GM19328 (cell line): ENCODE measurements around the gene MIPOL1.
"Not testable (repeated sequence)": the region's sequence is repeated elsewhere in the genome, so short reads cannot be mapped to it uniquely, and the experiment has no call there.

Source experiments
- ATAC-seq: cut with Tn5 transposase; IDR thresholded peaks from one replicate; pipeline ENCODE4 v1.9.1; 2021; ENCODE audit warnings: mild to moderate bottlenecking, moderate library complexity; ENCODE audit not compliant: unreplicated experiment

Gene MIPOL1

DNA sequence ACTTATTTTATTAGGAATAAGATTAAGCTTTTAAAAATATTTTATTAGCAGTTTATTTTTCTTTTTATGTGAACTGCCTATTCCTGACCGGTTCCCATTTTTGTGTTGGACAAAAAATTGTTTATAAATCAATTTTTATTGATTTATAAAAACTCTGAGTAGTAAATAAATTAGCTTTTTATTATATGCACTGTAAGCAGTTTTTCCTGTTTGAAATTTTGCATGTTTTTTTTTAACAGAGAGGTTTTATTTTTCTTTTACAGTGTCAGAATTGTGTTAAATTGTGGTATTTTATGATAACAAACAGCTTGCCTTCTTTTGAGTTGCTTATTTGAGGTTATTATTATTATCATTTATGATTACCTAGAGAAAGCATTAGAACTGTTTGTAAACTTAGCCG, 329.3 kb downstream of the MIPOL1 start:
- no peak for ATAC-seq

DNA sequence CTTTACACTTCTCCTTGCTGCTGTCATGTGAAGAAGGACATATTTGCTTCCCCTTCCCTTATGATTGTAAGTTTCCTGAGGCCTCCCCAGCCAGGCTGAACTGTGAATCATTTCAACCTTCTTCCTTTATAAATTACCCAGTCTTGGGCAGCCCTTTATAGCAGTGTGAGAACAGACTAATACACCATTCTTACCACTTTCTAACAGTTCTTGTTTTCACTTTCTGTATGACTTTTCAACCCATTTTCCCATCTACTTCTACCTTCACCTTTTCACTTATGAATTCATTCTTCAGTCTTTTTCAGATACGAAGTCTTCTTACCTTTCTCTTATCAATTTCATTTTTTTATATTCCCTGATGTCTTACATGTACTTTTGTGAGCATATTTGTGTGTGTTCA, 342.3 kb downstream of the MIPOL1 start:
- ATAC-seq: no peak

DNA sequence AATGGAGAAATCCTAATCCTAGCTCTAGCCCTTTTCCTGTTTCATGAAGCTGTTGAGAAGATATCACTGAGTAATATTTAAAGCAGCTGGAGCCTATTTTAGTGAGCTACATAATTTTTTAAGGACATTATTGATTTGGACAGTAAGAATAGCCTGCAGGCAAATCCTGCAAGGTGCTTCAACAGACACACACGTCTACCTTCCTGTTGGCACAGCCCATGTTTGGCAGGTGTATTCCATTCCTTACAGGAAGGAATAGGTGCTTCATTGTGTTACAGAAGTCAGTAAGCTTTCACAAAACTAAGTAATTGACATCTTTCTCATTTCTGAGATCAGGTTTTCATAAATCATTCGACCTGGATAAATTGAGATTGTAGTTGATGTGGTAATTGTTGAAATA, 346.7 kb downstream of the MIPOL1 start:
- ATAC-seq: no peak

DNA sequence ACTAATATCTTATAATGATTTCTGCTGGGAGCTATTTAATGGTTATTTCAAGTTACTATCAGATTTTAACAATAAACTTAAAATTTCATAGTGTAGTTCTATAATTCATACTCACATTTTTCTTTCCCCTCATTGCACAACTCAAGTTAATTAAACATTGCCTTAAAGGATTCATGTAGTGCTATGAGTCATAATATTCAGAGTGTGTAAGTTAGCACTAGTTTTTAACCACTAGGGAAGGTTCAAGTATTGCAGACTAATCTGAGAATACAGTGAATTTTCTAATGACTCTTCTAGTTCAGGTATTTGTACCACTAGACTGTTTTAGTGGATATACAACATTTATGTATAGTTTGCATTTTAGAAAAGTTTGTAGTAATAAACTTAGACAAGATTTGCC, 347.4 kb downstream of the MIPOL1 start:
- no peak for ATAC-seq

DNA sequence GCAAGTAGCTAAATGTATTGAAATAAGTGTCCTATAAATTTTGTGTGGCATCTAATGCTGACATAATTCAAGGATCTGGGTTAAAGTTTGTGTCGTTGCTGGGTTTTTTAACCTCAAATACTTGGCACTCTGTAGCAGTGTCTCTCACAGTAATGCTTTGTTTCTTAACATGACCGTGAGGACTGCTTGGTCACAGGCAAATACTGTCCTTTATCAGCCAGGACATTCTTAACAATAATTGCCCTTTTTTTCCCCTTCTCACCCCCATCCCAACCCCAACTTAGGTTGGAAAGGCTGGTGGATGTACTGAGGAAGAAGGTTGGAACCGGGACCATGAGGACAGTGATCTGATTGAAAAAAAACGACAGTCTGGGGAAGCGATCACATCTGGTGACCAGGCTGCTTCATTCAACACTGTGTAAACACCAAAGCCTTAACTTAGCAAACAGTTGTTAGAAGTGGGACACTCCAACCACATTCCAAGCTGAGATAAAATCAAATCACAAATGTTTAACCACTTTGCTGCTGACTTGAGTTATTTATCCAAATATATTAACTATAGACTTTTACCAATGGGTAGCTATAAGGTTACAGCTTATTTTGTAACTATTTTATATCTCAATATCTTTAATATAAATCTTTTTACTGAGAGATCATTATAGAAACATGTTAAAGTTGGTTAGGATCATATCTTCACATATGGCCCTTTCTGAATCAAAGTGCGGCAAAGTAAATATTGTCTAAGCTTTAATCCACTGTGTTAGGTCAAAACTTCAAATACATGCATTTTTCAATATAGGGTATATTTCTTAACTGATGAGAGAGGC, 349.1 kb downstream of the MIPOL1 start:
- ATAC-seq: no peak

- no peak for ATAC-seq
Measured at GRCh38 chr14:37550511-37550910, 352.8 kb downstream of the MIPOL1 start.

GRCh38 chr14:37551119-37551518, 353.4 kb downstream of the MIPOL1 start:
- ATAC-seq: no peak

- no peak for ATAC-seq
Measured at GRCh38 chr14:37553935-37554550, 356.3 kb downstream of the MIPOL1 start.

DNA sequence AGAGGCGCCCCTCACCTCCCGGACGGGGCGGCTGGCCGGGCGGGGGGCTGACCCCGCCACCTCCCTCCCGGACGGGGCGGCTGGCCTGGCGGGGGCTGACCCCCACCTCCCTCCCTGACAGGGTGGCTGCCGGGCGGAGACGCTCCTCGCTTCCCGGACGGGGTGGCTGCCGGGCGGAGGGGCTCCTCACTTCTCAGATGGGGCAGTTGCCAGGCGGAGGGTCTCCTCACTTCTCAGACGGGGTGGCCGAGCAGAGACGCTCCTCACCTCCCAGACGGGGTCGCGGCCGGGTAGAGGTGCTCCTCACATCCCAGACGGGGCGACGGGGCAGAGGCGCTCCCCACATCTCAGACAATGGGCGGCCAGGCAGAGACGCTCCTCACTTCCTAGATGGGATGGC, 357.9 kb downstream of the MIPOL1 start:
- not testable (repeated sequence) for ATAC-seq

- ATAC-seq: no peak
Measured at GRCh38 chr14:37558740-37559139, 361.0 kb downstream of the MIPOL1 start.

- ATAC-seq: no peak
Measured at GRCh38 chr14:37559386-37559785, 361.6 kb downstream of the MIPOL1 start.

- no peak for ATAC-seq
Measured at GRCh38 chr14:37563189-37563588, 365.5 kb downstream of the MIPOL1 start.

DNA sequence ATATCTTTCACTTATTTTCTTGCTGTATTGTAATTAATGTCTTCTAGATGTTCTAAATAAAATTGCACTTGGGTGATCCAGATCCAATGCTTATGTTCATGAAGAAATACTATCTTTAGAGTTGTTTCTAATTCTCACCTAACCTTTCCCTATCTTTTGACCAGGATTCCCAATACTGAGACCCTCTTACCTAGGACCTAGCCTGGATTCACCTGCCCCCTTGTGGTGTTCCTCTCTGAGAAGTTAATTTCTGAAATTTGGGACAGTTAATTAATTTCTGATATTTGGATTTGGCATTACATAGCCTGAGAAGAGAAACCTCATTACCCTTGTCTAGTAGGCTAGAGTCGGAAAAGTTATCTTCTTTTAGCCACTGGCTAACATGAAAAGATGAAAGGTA, 367.8 kb downstream of the MIPOL1 start:
- no peak for ATAC-seq

GRCh38 chr14:37566811-37567371, 369.2 kb downstream of the MIPOL1 start:
- no peak for ATAC-seq

DNA sequence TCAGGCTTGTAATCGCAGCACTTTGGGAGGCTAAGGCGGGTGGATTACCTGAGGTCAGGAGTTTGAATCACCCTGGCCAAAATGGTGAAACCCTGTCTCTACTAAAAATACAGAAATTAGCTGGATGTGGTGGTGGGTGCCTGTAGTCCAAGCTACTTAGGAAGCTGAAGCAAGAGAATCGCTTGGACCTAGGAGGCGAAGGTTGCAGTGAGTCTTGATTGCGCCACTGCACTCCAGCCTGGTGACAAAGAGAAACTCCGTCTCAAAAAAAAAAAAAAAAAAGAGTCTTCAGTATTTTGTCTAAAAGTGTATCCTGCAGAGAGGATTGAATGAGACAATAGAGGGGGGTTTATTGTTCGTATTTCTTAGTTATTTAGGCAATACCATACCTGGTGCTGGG, 372.0 kb downstream of the MIPOL1 start:
- ATAC-seq: no peak

GRCh38 chr14:37571391-37571790, 373.7 kb downstream of the MIPOL1 start:
- no peak for ATAC-seq

GRCh38 chr14:37573356-37573755, 375.6 kb downstream of the MIPOL1 start:
- no peak for ATAC-seq

GRCh38 chr14:37579274-37579673, 381.5 kb downstream of the MIPOL1 start:
- no peak for ATAC-seq

GRCh38 chr14:37580146-37580545, 382.4 kb downstream of the MIPOL1 start:
- no peak for ATAC-seq

DNA sequence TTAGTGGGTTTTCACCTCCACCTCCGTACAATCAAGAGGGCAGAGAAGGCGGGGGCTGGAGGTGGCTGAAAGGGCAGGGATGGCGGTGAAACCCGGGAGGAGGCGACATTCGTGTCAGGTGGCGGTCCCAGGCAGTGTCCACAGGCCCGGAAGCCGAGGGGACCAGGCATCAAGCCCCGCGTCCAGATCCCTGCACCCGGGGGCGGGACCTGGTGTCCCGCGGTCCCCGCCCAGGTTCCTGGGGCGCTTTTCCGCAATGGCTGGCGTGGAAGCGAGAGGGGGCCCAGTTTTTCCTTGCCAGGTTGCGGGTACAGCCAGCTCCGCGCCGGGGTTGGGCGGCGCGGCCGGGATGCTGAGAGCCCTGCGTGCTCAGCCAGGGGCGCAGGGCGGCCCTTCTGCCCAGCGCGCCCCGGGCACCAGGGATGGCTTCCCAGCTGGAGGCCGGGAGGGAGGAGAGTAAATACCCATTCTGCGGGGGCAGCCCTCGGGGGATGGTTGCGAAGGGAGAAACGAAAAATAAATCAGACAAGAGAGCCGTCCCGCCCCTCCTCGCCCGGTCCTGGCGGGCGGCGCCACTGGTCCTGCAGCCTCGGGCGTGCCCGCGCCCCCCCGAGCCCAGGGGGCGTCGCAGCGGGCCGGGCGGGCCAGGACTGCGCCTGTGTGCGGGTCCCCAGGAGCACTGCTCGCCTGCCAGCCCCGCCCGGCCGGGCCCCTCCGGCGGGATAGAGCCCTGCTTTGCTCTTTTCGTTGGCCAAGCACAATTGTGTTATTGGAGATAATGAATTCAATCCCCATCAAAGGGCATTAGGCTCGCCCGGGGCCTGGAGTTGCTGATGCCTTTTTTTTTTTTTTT, 385.8 kb downstream of the MIPOL1 start:
- ATAC-seq: no peak
